T-helper 1 cell (primary cell): ENCODE results near the gene KIF26B.
"Not testable (repeated sequence)": the region's sequence is repeated elsewhere in the genome, so short reads cannot be mapped to it uniquely, and the experiment has no call there.

Experiments
- DNase-seq, 5 donors: peaks; one replicate each; pipeline ENCODE4 v3.0.0-alpha.2; 2012 to 2020

KIF26B gene

GRCh38 chr1:245330951-245331350 is 176.2 kb downstream of the KIF26B start:
- no peak for DNase-seq

GRCh38 chr1:245332085-245332484 is 177.3 kb downstream of the KIF26B start:
- no peak for DNase-seq

- no peak for DNase-seq
Observed at GRCh38 chr1:245332513-245332912, 177.7 kb downstream of the KIF26B start.

GRCh38 chr1:245334235-245334634 is 179.4 kb downstream of the KIF26B start:
- DNase-seq: no peak

- no peak for DNase-seq
Observed at GRCh38 chr1:245334827-245335490, 180.2 kb downstream of the KIF26B start.

- not testable (repeated sequence) for DNase-seq
Observed at GRCh38 chr1:245335684-245336083, 180.9 kb downstream of the KIF26B start.

GRCh38 chr1:245336149-245336983 is 181.6 kb downstream of the KIF26B start:
- no peak for DNase-seq

GRCh38 chr1:245336984-245337355 is 182.2 kb downstream of the KIF26B start:
- not testable (repeated sequence) for DNase-seq

GRCh38 chr1:245337829-245338484 is 183.2 kb downstream of the KIF26B start:
- DNase-seq: no peak

GRCh38 chr1:245338485-245338877 is 183.7 kb downstream of the KIF26B start:
- DNase-seq: no peak

GRCh38 chr1:245341743-245342142 is 187.0 kb downstream of the KIF26B start:
- no peak for DNase-seq

- no peak for DNase-seq
Observed at GRCh38 chr1:245345191-245345884, 190.6 kb downstream of the KIF26B start.

GRCh38 chr1:245348626-245349025 is 193.8 kb downstream of the KIF26B start:
- DNase-seq: no peak

GRCh38 chr1:245353411-245353810 is 198.6 kb downstream of the KIF26B start:
- no peak for DNase-seq

- no peak for DNase-seq
Observed at GRCh38 chr1:245353915-245354775, 199.4 kb downstream of the KIF26B start.

- DNase-seq: not testable (repeated sequence)
Observed at GRCh38 chr1:245355851-245356630, 201.3 kb downstream of the KIF26B start.

- DNase-seq: no peak
Observed at GRCh38 chr1:245356891-245357585, 202.3 kb downstream of the KIF26B start.

- DNase-seq: not testable (repeated sequence)
Observed at GRCh38 chr1:245359101-245359680, 204.4 kb downstream of the KIF26B start.

GRCh38 chr1:245361065-245361464 is 206.3 kb downstream of the KIF26B start:
- no peak for DNase-seq

- no peak for DNase-seq
Observed at GRCh38 chr1:245361951-245362350, 207.2 kb downstream of the KIF26B start.
